A549 (cell line): ENCODE results near the gene SUPT3H.

Experiments
- HOXB5 ChIP-seq: fragments of 250-450 bp; sonication (Bioruptor Pico); IDR thresholded peaks from 2 replicates; pipeline ENCODE4 v1.5.0; 2020; ENCODE audit warnings: mild to moderate bottlenecking, moderate library complexity
- MAZ ChIP-seq: fragments of 150-350 bp; IDR thresholded peaks from 2 replicates; pipeline ENCODE4 v1.6.1; 2014; ENCODE audit warnings: antibody characterized with exemption, low read depth, low read length, borderline replicate concordance
- POLR2A ChIP-seq: IDR thresholded peaks from 2 replicates; pipeline ENCODE4 v1.6.1; 2012; ENCODE audit warnings: mild to moderate bottlenecking, low read length
- SMC3 ChIP-seq: fragments of >200 bp; sonication (Bioruptor Twin); formaldehyde crosslinking; IDR thresholded peaks from 3 replicates; pipeline ENCODE4 v1.6.1; 2018; ENCODE audit warnings: inconsistent platforms
- ZC3H11A ChIP-seq: fragments of 450-650 bp; IDR thresholded peaks from 2 replicates; pipeline ENCODE4 v1.6.1; 2014; ENCODE audit warnings: antibody characterized with exemption, mild to moderate bottlenecking
- TF ChIP-seq, protein P1 (sequence below): fragments of >200 bp; sonication (Bioruptor Twin); formaldehyde crosslinking; IDR thresholded peaks from 3 replicates; pipeline ENCODE4 v1.5.1; 2016

DNA sequence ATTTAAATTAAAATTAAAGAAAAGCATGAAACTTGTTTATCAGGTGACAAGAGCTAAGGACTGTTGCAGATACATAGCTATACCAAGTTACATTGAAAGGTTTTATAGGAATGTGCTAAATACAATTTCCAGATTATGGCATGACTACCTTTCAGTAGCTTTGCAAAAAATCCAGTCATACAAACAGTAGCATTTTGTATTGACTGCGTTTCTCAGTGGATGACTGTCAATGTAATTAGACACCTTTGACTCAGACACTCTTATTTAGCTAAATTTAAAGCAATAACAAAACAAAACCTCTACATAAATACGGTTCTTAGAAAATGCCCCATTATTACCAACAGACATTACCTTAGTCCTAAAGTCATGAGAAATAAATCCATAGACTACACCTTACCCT lies 325.4 kb downstream of the SUPT3H start:
- TF ChIP-seq SMC3 (no peak), HOXB5 (CRISPR knock-in tag) (no peak), POLR2A (no peak), MAZ (no peak), ZC3H11A (no peak)
- TF ChIP-seq, protein P1, sequence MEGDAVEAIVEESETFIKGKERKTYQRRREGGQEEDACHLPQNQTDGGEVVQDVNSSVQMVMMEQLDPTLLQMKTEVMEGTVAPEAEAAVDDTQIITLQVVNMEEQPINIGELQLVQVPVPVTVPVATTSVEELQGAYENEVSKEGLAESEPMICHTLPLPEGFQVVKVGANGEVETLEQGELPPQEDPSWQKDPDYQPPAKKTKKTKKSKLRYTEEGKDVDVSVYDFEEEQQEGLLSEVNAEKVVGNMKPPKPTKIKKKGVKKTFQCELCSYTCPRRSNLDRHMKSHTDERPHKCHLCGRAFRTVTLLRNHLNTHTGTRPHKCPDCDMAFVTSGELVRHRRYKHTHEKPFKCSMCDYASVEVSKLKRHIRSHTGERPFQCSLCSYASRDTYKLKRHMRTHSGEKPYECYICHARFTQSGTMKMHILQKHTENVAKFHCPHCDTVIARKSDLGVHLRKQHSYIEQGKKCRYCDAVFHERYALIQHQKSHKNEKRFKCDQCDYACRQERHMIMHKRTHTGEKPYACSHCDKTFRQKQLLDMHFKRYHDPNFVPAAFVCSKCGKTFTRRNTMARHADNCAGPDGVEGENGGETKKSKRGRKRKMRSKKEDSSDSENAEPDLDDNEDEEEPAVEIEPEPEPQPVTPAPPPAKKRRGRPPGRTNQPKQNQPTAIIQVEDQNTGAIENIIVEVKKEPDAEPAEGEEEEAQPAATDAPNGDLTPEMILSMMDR: no peak
